HG02840 (cell line): ENCODE measurements around the gene FCHSD2.
"Not testable (repeated sequence)": the region's sequence is repeated elsewhere in the genome, so short reads cannot be mapped to it uniquely, and the experiment has no call there.

ENCODE experiments used
- ATAC-seq: cut with Tn5 transposase; IDR thresholded peaks from one replicate; pipeline ENCODE4 v1.9.1; 2021; ENCODE audit warnings: mild to moderate bottlenecking, moderate library complexity, moderate number of reproducible peaks; ENCODE audit not compliant: unreplicated experiment, low FRiP score

The FCHSD2 gene

GRCh38 chr11:72950685-72951084 lies 191.4 kb downstream of the FCHSD2 start:
- no peak for ATAC-seq

- ATAC-seq, result no peak
These were observed 194.9 kb downstream of the FCHSD2 start for GRCh38 chr11:72947229-72947628.

GRCh38 chr11:72943664-72944063 lies 198.5 kb downstream of the FCHSD2 start:
- no peak for ATAC-seq

- no peak for ATAC-seq
These were observed 201.7 kb downstream of the FCHSD2 start for GRCh38 chr11:72940417-72940816.

- no peak for ATAC-seq
These were observed 203.1 kb downstream of the FCHSD2 start for GRCh38 chr11:72939031-72939430.

- ATAC-seq, result no peak
These were observed 204.7 kb downstream of the FCHSD2 start for GRCh38 chr11:72937439-72937838.

GRCh38 chr11:72935700-72936099 lies 206.4 kb downstream of the FCHSD2 start:
- ATAC-seq, result no peak

GRCh38 chr11:72932132-72932570 lies 210.0 kb downstream of the FCHSD2 start:
- no peak for ATAC-seq

- ATAC-seq, result no peak
These were observed 212.1 kb downstream of the FCHSD2 start for GRCh38 chr11:72930008-72930407.

- ATAC-seq, result no peak
These were observed 212.9 kb downstream of the FCHSD2 start for GRCh38 chr11:72929256-72929655.

- no peak for ATAC-seq
These were observed 214.7 kb downstream of the FCHSD2 start for GRCh38 chr11:72927380-72927779.

- no peak for ATAC-seq
These were observed 216.0 kb downstream of the FCHSD2 start for GRCh38 chr11:72926076-72926475.

GRCh38 chr11:72925656-72926055 lies 216.5 kb downstream of the FCHSD2 start:
- no peak for ATAC-seq

GRCh38 chr11:72924568-72925190 lies 217.4 kb downstream of the FCHSD2 start:
- no peak for ATAC-seq

- ATAC-seq, result no peak
These were observed 220.9 kb downstream of the FCHSD2 start for GRCh38 chr11:72921028-72921716.

GRCh38 chr11:72920001-72920400 lies 222.1 kb downstream of the FCHSD2 start:
- no peak for ATAC-seq

- ATAC-seq, result no peak
These were observed 223.3 kb downstream of the FCHSD2 start for GRCh38 chr11:72918851-72919250.

GRCh38 chr11:72912253-72912652 lies 229.9 kb downstream of the FCHSD2 start:
- ATAC-seq, result no peak

GRCh38 chr11:72909558-72910388 lies 232.3 kb downstream of the FCHSD2 start:
- ATAC-seq, result not testable (repeated sequence)

- ATAC-seq, result no peak
These were observed 234.0 kb downstream of the FCHSD2 start for GRCh38 chr11:72908032-72908676.

- no peak for ATAC-seq
These were observed 238.1 kb downstream of the FCHSD2 start for GRCh38 chr11:72904016-72904415.
